Breast epithelium (tissue), 4 donors: ENCODE results near the gene SLX4IP. TPM values are rescaled to one million over a fixed set of nuclear protein-coding genes. Genes with fewer than 3 reads are reported as not detected.

Source experiments
- DNase-seq, 2 donors: peaks; one replicate each; pipeline ENCODE4 v3.0.0-alpha.2; 2019; ENCODE audit warnings: low spot score in 2 of 2
- H3K27ac ChIP-seq, 2 donors: fragments of 200-600 bp; sonication (generic) in 1 of 2; one replicate each; pipeline ENCODE4 v1.5.1; 2016 to 2019; ENCODE audit warnings: mild to moderate bottlenecking in 1 of 2
- H3K27me3 ChIP-seq, 2 donors: fragments of 200-600 bp; sonication (generic) in 1 of 2; one replicate each; pipeline versions ENCODE4 v1.5.1 to v1.6.0; 2017 to 2019; ENCODE audit warnings: control low read depth in 1 of 2, mild to moderate bottlenecking in 1 of 2
- H3K36me3 ChIP-seq: fragments of 200-600 bp; one replicate; pipeline ENCODE4 v1.5.1; 2019
- H3K4me1 ChIP-seq, 2 donors: fragments of 200-600 bp; sonication (generic); one replicate each; pipeline ENCODE4 v1.5.1; 2016 to 2019; ENCODE audit warnings: control low read depth in 1 of 2
- H3K4me3 ChIP-seq, 3 donors: fragments of 200-600 bp; sonication (generic); 1 replicate in 2 of 3; 2 replicates in 1 of 3; pipeline ENCODE4 v1.5.1; 2016 to 2019; ENCODE audit warnings: mild to moderate bottlenecking in 3 of 3, moderate library complexity in 2 of 3
- H3K9me3 ChIP-seq, 2 donors: fragments of 200-600 bp; sonication (generic) in 1 of 2; one replicate each; pipeline ENCODE4 v1.5.1; 2016 to 2019; ENCODE audit warnings: control low read depth in 1 of 2
- CTCF ChIP-seq, 3 donors: fragments of 450-650 bp; IDR thresholded peaks; one replicate each; pipeline ENCODE4 v1.5.1; 2016 to 2017; ENCODE audit warnings: antibody characterized with exemption in 3 of 3, mild to moderate bottlenecking in 3 of 3, moderate library complexity in 3 of 3
- POLR2A ChIP-seq: fragments of 450-650 bp; IDR thresholded peaks from one replicate; pipeline ENCODE4 v1.6.1; 2016; ENCODE audit warnings: antibody characterized with exemption, mild to moderate bottlenecking, moderate library complexity
- POLR2AphosphoS5 ChIP-seq, 3 donors: sonication (generic); formaldehyde crosslinking; IDR thresholded peaks; one replicate each; pipeline ENCODE4 v1.6.1; 2017; ENCODE audit warnings: antibody characterized with exemption in 3 of 3
- intact Hi-C: fragments of 100-400 bp; cut with DNase I; formaldehyde crosslinking; loops from one replicate; pipeline ENCODE4 v1.15.1; 2023; ENCODE audit warnings: low total_unique reads
- total RNA-seq, 3 donors: library from RNA; depleted of rRNA; stranded (reverse); fragments of >200 nt; gene quantifications; one replicate each; pipeline ENCODE4 v1.1.0, GENCODE V29; 2016

SLX4IP gene
- total RNA-seq, 3 donors from 2014 or later = 4.2 to 6.9 (median 5.9) TPM

GRCh38 chr20:10666221-10667076, 231.3 kb downstream of the SLX4IP start:
- Histone ChIP-seq H3K9me3 (no peaks in the 10 kb centered on the region), H3K36me3 (no peaks in the 10 kb centered on the region), H3K27ac (peak overlapping the region; percentile 77 to 87), H3K27me3 (no peaks in the 10 kb centered on the region), H3K4me3 (peak overlapping the region in 2 of 3 donors; percentile 23 to 49), H3K4me1 (peaks cover 4 to 16% of the 10 kb centered on the region in 2 donors)
- intact Hi-C loops = no loop called here
- no peak for TF ChIP-seq POLR2A
- TF ChIP-seq POLR2AphosphoS5 (IDR thresholded peaks at IDR 0.05) = peak in 1 of 3 donors; percentile 27
- DNase-seq = peak in 1 of 2 donors; percentile 78

GRCh38 chr20:10667077-10667401, 231.9 kb downstream of the SLX4IP start:
- Histone ChIP-seq H3K4me1 (peaks cover 4 to 16% of the 10 kb centered on the region in 2 donors), H3K9me3 (no peaks in the 10 kb centered on the region), H3K27me3 (no peaks in the 10 kb centered on the region), H3K36me3 (no peaks in the 10 kb centered on the region), H3K27ac (peak overlapping the region; percentile 77 to 87), H3K4me3 (peak overlapping the region in 2 of 3 donors; percentile 23 to 49)
- intact Hi-C loops = no loop called here
- no peak for TF ChIP-seq POLR2A
- no peak for TF ChIP-seq CTCF (IDR thresholded peaks at IDR 0.05)
- TF ChIP-seq POLR2AphosphoS5 (IDR thresholded peaks at IDR 0.05) = peak in 1 of 3 donors; percentile 59
- peak in 1 of 2 donors; percentile 61 for DNase-seq

- peak overlapping the region; percentile 77 to 87 for H3K27ac ChIP-seq
- no peak for TF ChIP-seq POLR2A
- TF ChIP-seq CTCF (IDR thresholded peaks at IDR 0.05) = no peak
- no peak for TF ChIP-seq POLR2AphosphoS5 (IDR thresholded peaks at IDR 0.05)
- peaks cover 4 to 16% of the 10 kb centered on the region in 2 donors for H3K4me1 ChIP-seq
- no peak for DNase-seq
- no peaks in the 10 kb centered on the region for H3K36me3 ChIP-seq
- intact Hi-C loops = no loop called here
- H3K27me3 ChIP-seq = no peaks in the 10 kb centered on the region
- H3K4me3 ChIP-seq = peak overlapping the region; percentile 4 to 49 (median 23)
- no peaks in the 10 kb centered on the region for H3K9me3 ChIP-seq
Observed at GRCh38 chr20:10667560-10668167, 232.6 kb downstream of the SLX4IP start.

- Histone ChIP-seq H3K27ac (no peak overlapping the region), H3K4me1 (peaks cover 4 to 16% of the 10 kb centered on the region in 2 donors), H3K36me3 (no peaks in the 10 kb centered on the region), H3K4me3 (peak overlapping the region in 2 of 3 donors; percentile 2 to 29), H3K9me3 (no peaks in the 10 kb centered on the region), H3K27me3 (no peaks in the 10 kb centered on the region)
- no peak for DNase-seq
- intact Hi-C loops = no loop called here
- TF ChIP-seq POLR2AphosphoS5 (IDR thresholded peaks at IDR 0.05) (no peak), CTCF (IDR thresholded peaks at IDR 0.05) (no peak), POLR2A (no peak)
Observed at GRCh38 chr20:10668677-10669368, 233.7 kb downstream of the SLX4IP start.

GRCh38 chr20:10669843-10670446, 234.8 kb downstream of the SLX4IP start:
- Histone ChIP-seq H3K4me1 (peaks cover 4 to 10% of the 10 kb centered on the region in 2 donors), H3K9me3 (no peaks in the 10 kb centered on the region), H3K4me3 (peak overlapping the region; percentile 86 to 93 (median 87)), H3K36me3 (no peaks in the 10 kb centered on the region), H3K27ac (peak overlapping the region; percentile 96 to 98), H3K27me3 (no peaks in the 10 kb centered on the region)
- intact Hi-C loops = loop anchor here (10.0 kb wide), 2 partner anchors 105 to 1405 kb away; no protein-coding TSS in a partner anchor
- no peak for DNase-seq
- TF ChIP-seq CTCF (IDR thresholded peaks at IDR 0.05) = no peak
- no peak for TF ChIP-seq POLR2AphosphoS5 (IDR thresholded peaks at IDR 0.05)
- TF ChIP-seq POLR2A = no peak
